ENCODE measurements around the gene CIT.
"Not testable (repeated sequence)": the region's sequence is repeated elsewhere in the genome, so short reads cannot be mapped to it uniquely, and the experiment has no call there.

Gene CIT

GRCh38 chr12:119710965-119711551 lies 166.1 kb downstream of the CIT start:
- DNase-seq: no peak
- in situ Hi-C loops (cut with MboI; ENCODE audit: low pct_unique_long_range_greater_than_20kb, low sequenced_read_pairs): no loop called here

GRCh38 chr12:119710374-119710964 lies 166.7 kb downstream of the CIT start:
- DNase-seq: no peak

GRCh38 chr12:119706427-119706826 lies 170.7 kb downstream of the CIT start:
- in situ Hi-C loops (cut with MboI; ENCODE audit: low pct_unique_long_range_greater_than_20kb, low sequenced_read_pairs); DNase-seq: not testable (repeated sequence)

More at GRCh38 chr12:119710374-119710964, 166.7 kb downstream of the CIT start:
- in situ Hi-C loops (cut with MboI; ENCODE audit: low pct_unique_long_range_greater_than_20kb, low sequenced_read_pairs): no loop called here

- no peak for DNase-seq
- in situ Hi-C loops (cut with MboI; ENCODE audit: low pct_unique_long_range_greater_than_20kb, low sequenced_read_pairs): no loop called here
Observed at GRCh38 chr12:119705182-119705581, 171.9 kb downstream of the CIT start.

GRCh38 chr12:119704065-119704747 lies 172.9 kb downstream of the CIT start:
- no peak for DNase-seq
- in situ Hi-C loops (cut with MboI; ENCODE audit: low pct_unique_long_range_greater_than_20kb, low sequenced_read_pairs): no loop called here

GRCh38 chr12:119700078-119700477 lies 177.0 kb downstream of the CIT start:
- no peak for DNase-seq
- in situ Hi-C loops (cut with MboI; ENCODE audit: low pct_unique_long_range_greater_than_20kb, low sequenced_read_pairs): no loop called here

GRCh38 chr12:119699199-119699760 lies 177.8 kb downstream of the CIT start:
- in situ Hi-C loops (cut with MboI; ENCODE audit: low pct_unique_long_range_greater_than_20kb, low sequenced_read_pairs): no loop called here

GRCh38 chr12:119696943-119697342 lies 180.2 kb downstream of the CIT start:
- DNase-seq: no peak
- in situ Hi-C loops (cut with MboI; ENCODE audit: low pct_unique_long_range_greater_than_20kb, low sequenced_read_pairs): no loop called here

More at GRCh38 chr12:119699199-119699760, 177.8 kb downstream of the CIT start:
- no peak for DNase-seq

GRCh38 chr12:119695034-119695433 lies 182.1 kb downstream of the CIT start:
- in situ Hi-C loops (cut with MboI; ENCODE audit: low pct_unique_long_range_greater_than_20kb, low sequenced_read_pairs): no loop called here
- no peak for DNase-seq

GRCh38 chr12:119694111-119694510 lies 183.0 kb downstream of the CIT start:
- in situ Hi-C loops (cut with MboI; ENCODE audit: low pct_unique_long_range_greater_than_20kb, low sequenced_read_pairs): no loop called here
- DNase-seq: no peak

GRCh38 chr12:119693511-119693910 lies 183.6 kb downstream of the CIT start:
- in situ Hi-C loops (cut with MboI; ENCODE audit: low pct_unique_long_range_greater_than_20kb, low sequenced_read_pairs): no loop called here
- no peak for DNase-seq

- in situ Hi-C loops (cut with MboI; ENCODE audit: low pct_unique_long_range_greater_than_20kb, low sequenced_read_pairs): no loop called here
Observed at GRCh38 chr12:119692997-119693396, 184.1 kb downstream of the CIT start.

GRCh38 chr12:119692410-119692809 lies 184.7 kb downstream of the CIT start:
- in situ Hi-C loops (cut with MboI; ENCODE audit: low pct_unique_long_range_greater_than_20kb, low sequenced_read_pairs): no loop called here
- DNase-seq: no peak

More at GRCh38 chr12:119692997-119693396, 184.1 kb downstream of the CIT start:
- DNase-seq: no peak

- DNase-seq: no peak
- in situ Hi-C loops (cut with MboI; ENCODE audit: low pct_unique_long_range_greater_than_20kb, low sequenced_read_pairs): no loop called here
Observed at GRCh38 chr12:119691202-119691810, 185.8 kb downstream of the CIT start.

- in situ Hi-C loops (cut with MboI; ENCODE audit: low pct_unique_long_range_greater_than_20kb, low sequenced_read_pairs): no loop called here
- DNase-seq: no peak
Observed at GRCh38 chr12:119689935-119690500, 187.1 kb downstream of the CIT start.

- in situ Hi-C loops (cut with MboI; ENCODE audit: low pct_unique_long_range_greater_than_20kb, low sequenced_read_pairs): no loop called here
- DNase-seq: no peak
Observed at GRCh38 chr12:119687879-119688278, 189.2 kb downstream of the CIT start.

- in situ Hi-C loops (cut with MboI; ENCODE audit: low pct_unique_long_range_greater_than_20kb, low sequenced_read_pairs): no loop called here
- DNase-seq: no peak
Observed at GRCh38 chr12:119687406-119687805, 189.7 kb downstream of the CIT start.

GRCh38 chr12:119686776-119687175 lies 190.3 kb downstream of the CIT start:
- DNase-seq: no peak
- in situ Hi-C loops (cut with MboI; ENCODE audit: low pct_unique_long_range_greater_than_20kb, low sequenced_read_pairs): no loop called here

- in situ Hi-C loops (cut with MboI; ENCODE audit: low pct_unique_long_range_greater_than_20kb, low sequenced_read_pairs): no loop called here
- DNase-seq: no peak
Observed at GRCh38 chr12:119686355-119686754, 190.8 kb downstream of the CIT start.
